Natural killer cell (primary cell): ENCODE data around the gene RBBP8NL. TPM values are rescaled to one million over a fixed set of nuclear protein-coding genes. Genes with fewer than 3 reads are reported as not detected.

Source experiments
- ATAC-seq, 3 donors: fragments of 150-1000 bp in 2 of 3; fragments of 200-7000 bp in 1 of 3; cut with Tn5 transposase; 1 replicate in 1 of 3; 2 replicates in 2 of 3; pipeline ENCODE4 v1.10.0; 2021; ENCODE audit warnings: mild to moderate bottlenecking in 2 of 3, moderate library complexity in 2 of 3
- DNase-seq, 2 donors: peaks; one replicate each; pipeline versions ENCODE4 v3.0.0 to v3.0.0-alpha.2; 2013 to 2021; ENCODE audit warnings: mixed read lengths in 1 of 2
- H3K27ac ChIP-seq: one replicate; pipeline ENCODE4 v1.5.1; 2013; ENCODE audit warnings: mild to moderate bottlenecking, low read length
- H3K27me3 ChIP-seq: one replicate; pipeline ENCODE4 v1.6.1; 2013; ENCODE audit warnings: low read length; ENCODE audit not compliant: control insufficient read depth, insufficient read depth
- H3K36me3 ChIP-seq: one replicate; pipeline ENCODE4 v1.6.1; 2013; ENCODE audit warnings: low read length; ENCODE audit not compliant: control insufficient read depth, insufficient read depth
- H3K4me1 ChIP-seq: one replicate; pipeline ENCODE4 v1.6.1; 2013; ENCODE audit warnings: low read length; ENCODE audit not compliant: control insufficient read depth, insufficient read depth
- H3K4me3 ChIP-seq: one replicate; pipeline ENCODE4 v1.5.1; 2013; ENCODE audit warnings: low read length
- H3K9me3 ChIP-seq: one replicate; pipeline ENCODE4 v1.6.1; 2013; ENCODE audit warnings: low read length; ENCODE audit not compliant: control insufficient read depth, insufficient read depth
- H3K27ac Mint-ChIP-seq, 2 donors: one replicate each; pipeline ENCODE4 v1.8.0; 2022; ENCODE audit warnings: mild to moderate bottlenecking in 2 of 2, mixed read lengths in 2 of 2, moderate library complexity in 1 of 2
- H3K27me3 Mint-ChIP-seq, 2 donors: one replicate each; pipeline ENCODE4 v1.8.0; 2022; ENCODE audit warnings: low read depth in 2 of 2, mixed read lengths in 2 of 2
- H3K36me3 Mint-ChIP-seq: one replicate; pipeline ENCODE4 v1.8.0; 2022; ENCODE audit warnings: mixed read lengths
- H3K4me1 Mint-ChIP-seq, 2 donors: one replicate each; pipeline ENCODE4 v1.8.0; 2022; ENCODE audit warnings: mixed read lengths in 2 of 2
- H3K4me3 Mint-ChIP-seq: one replicate; pipeline ENCODE4 v1.8.0; 2022; ENCODE audit warnings: mild to moderate bottlenecking, moderate library complexity, mixed read lengths
- H3K9me3 Mint-ChIP-seq, 2 donors: one replicate each; pipeline ENCODE4 v1.8.0; 2022; ENCODE audit warnings: mixed read lengths in 2 of 2
- CTCF ChIP-seq: fragments of 200-600 bp; IDR thresholded peaks from one replicate; pipeline ENCODE4 v1.8.0; 2022; ENCODE audit warnings: antibody characterized with exemption
- WGBS: methylation state at CpG from one replicate; pipeline ENCODE4 v1.1.7; 2013; ENCODE audit warnings: missing lambda C conversion rate; ENCODE audit not compliant: insufficient coverage; 5-methylcytosine and 5-hydroxymethylcytosine counted together
- intact Hi-C: fragments of 100-400 bp; cut with micrococcal nuclease; formaldehyde crosslinking; loops from one replicate; pipeline ENCODE4 v1.14.2; 2022
- total RNA-seq, 4 donors: library from RNA; stranded (reverse); fragments of 120-200 nt in 1 of 4; gene quantifications; one replicate each; pipeline versions ENCODE4 v1.2.3 to v1.2.4, GENCODE V29; 2013 to 2022

Gene RBBP8NL
- total RNA-seq, 3 donors from 2014 or later (not counting 1 experiment from before 2014, with no cell fraction given): not detected

GRCh38 chr20:62367633-62368391 is 59.5 kb downstream of the RBBP8NL start:
- H3K27ac ChIP-seq: no peak overlapping the region

GRCh38 chr20:62367136-62367632 is 60.2 kb downstream of the RBBP8NL start, which contains the start of gene LAMA5:
Gene LAMA5, minus strand, starts transcription at chr20:62367312. Its CDS starts 67 bp downstream, at chr20:62367245.
- no peak for TF ChIP-seq CTCF
- Histone ChIP-seq H3K36me3 (no peaks in the 10 kb centered on the region), H3K4me1 (peaks cover 22% of the 10 kb centered on the region), H3K9me3 (no peaks in the 10 kb centered on the region), H3K27ac (no peak within 1 kb of the TSS), H3K27me3 (peaks cover 26% of the 10 kb centered on the region), H3K4me3 (peak within 1 kb of the TSS; percentile 38)
- intact Hi-C loops: no loop called here
- Mint-ChIP-seq H3K27me3 (peaks cover 0 to 26% of the 10 kb centered on the region in 2 donors), H3K27ac (no peak within 1 kb of the TSS), H3K36me3 (no peaks in the 10 kb centered on the region), H3K4me3 (peak within 1 kb of the TSS; percentile 77), H3K9me3 (no peaks in the 10 kb centered on the region), H3K4me1 (peaks cover 0 to 6% of the 10 kb centered on the region in 2 donors)
- DNase-seq (peak in 1 of 2 donors; percentile 31), ATAC-seq (peak; percentile 31 to 69 (median 64))
- under 1% methylated on average over 66 of the region's 70 CpGs for WGBS

More at GRCh38 chr20:62367633-62368391, 59.5 kb downstream of the RBBP8NL start:
- Mint-ChIP-seq H3K27ac (no peak overlapping the region), H3K9me3 (no peaks in the 10 kb centered on the region), H3K36me3 (no peaks in the 10 kb centered on the region), H3K4me3 (peak overlapping the region; percentile 77), H3K27me3 (peaks cover 0 to 27% of the 10 kb centered on the region in 2 donors), H3K4me1 (peaks cover 0 to 6% of the 10 kb centered on the region in 2 donors)
- ATAC-seq (peak in 2 of 3 donors; percentile 17 to 32), DNase-seq (peak in 1 of 2 donors; percentile 29)
- intact Hi-C loops: no loop called here
- H3K4me3 ChIP-seq: peak overlapping the region; percentile 38
- H3K27me3 ChIP-seq: peaks cover 26% of the 10 kb centered on the region
- peaks cover 22% of the 10 kb centered on the region for H3K4me1 ChIP-seq
- 2% methylated on average over 37 of the region's 37 CpGs for WGBS
- no peaks in the 10 kb centered on the region for H3K9me3 ChIP-seq
- TF ChIP-seq CTCF: no peak
- no peaks in the 10 kb centered on the region for H3K36me3 ChIP-seq

GRCh38 chr20:62366370-62367135 is 60.8 kb downstream of the RBBP8NL start:
- Mint-ChIP-seq H3K4me3 (peak overlapping the region; percentile 21), H3K36me3 (no peaks in the 10 kb centered on the region), H3K4me1 (peaks cover 0 to 6% of the 10 kb centered on the region in 2 donors), H3K27ac (no peak overlapping the region), H3K9me3 (no peaks in the 10 kb centered on the region), H3K27me3 (peaks cover 0 to 26% of the 10 kb centered on the region in 2 donors)
- no peaks in the 10 kb centered on the region for H3K9me3 ChIP-seq
- 2% methylated on average over 72 of the region's 72 CpGs for WGBS
- no peaks in the 10 kb centered on the region for H3K36me3 ChIP-seq
- H3K4me1 ChIP-seq: peaks cover 22% of the 10 kb centered on the region
- no peak overlapping the region for H3K27ac ChIP-seq
- peaks cover 26% of the 10 kb centered on the region for H3K27me3 ChIP-seq
- ATAC-seq (peak in 1 of 3 donors; percentile 12), DNase-seq (no peak)
- intact Hi-C loops: no loop called here
- TF ChIP-seq CTCF: no peak
- no peak overlapping the region for H3K4me3 ChIP-seq
